Right lobe of liver (tissue), 4 donors: ENCODE results near the gene DLGAP3.

Source experiments
- POLR2A ChIP-seq: fragments of 450-650 bp; IDR thresholded peaks from one replicate; pipeline ENCODE4 v1.6.1; 2017; ENCODE audit warnings: antibody characterized with exemption, mild to moderate bottlenecking
- TF ChIP-seq, protein P1 (sequence below), 4 donors: fragments of 200-600 bp in 3 of 4; fragments of 450-650 bp in 1 of 4; IDR thresholded peaks; one replicate each; pipeline versions ENCODE4 v1.5.1 to v1.8.0; 2016 to 2022; ENCODE audit warnings: antibody characterized with exemption in 4 of 4, mild to moderate bottlenecking in 2 of 4
- donor health status: DM: no; HTN: no; CAD: no.
- donor health status: DM: no; HTN: no; CAD: no.
- donor health status: DM: no; HTN: yes; CAD: no.

DNA sequence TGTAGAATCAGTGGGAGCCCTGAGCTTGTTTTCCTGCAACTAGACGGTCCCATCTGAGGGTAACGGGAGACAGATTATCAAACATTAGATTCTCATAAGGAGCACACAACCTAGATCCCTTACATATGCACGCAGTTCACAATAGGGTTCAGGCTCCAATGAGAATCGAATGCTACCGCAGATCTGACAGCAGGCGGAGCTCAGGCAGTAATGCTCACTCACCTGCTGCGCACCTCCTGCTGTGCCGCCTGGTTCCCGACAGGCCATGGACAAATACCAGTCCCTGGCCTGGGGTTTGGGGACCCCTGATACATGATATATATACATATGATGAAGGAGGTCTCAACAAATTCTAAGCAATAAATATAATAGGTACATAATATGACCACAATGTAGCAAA, 50.2 kb downstream of the DLGAP3 start:
- TF ChIP-seq, protein P1, sequence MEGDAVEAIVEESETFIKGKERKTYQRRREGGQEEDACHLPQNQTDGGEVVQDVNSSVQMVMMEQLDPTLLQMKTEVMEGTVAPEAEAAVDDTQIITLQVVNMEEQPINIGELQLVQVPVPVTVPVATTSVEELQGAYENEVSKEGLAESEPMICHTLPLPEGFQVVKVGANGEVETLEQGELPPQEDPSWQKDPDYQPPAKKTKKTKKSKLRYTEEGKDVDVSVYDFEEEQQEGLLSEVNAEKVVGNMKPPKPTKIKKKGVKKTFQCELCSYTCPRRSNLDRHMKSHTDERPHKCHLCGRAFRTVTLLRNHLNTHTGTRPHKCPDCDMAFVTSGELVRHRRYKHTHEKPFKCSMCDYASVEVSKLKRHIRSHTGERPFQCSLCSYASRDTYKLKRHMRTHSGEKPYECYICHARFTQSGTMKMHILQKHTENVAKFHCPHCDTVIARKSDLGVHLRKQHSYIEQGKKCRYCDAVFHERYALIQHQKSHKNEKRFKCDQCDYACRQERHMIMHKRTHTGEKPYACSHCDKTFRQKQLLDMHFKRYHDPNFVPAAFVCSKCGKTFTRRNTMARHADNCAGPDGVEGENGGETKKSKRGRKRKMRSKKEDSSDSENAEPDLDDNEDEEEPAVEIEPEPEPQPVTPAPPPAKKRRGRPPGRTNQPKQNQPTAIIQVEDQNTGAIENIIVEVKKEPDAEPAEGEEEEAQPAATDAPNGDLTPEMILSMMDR (IDR thresholded peaks at IDR 0.05): no peak
- no peak for TF ChIP-seq POLR2A
